Trophoblast cell (in vitro differentiated cells and primary cell): Measurements from ENCODE around the gene CDK7.

Experiments used
- DNase-seq, 2 donors: peaks; one replicate each; pipeline ENCODE4 v3.0.0-alpha.2; 2016
- H2AFZ ChIP-seq: 2 replicates; pipeline ENCODE4 v1.6.1; 2013; ENCODE audit warnings: low read length, moderate library complexity, mild to moderate bottlenecking; ENCODE audit not compliant: insufficient read depth, poor library complexity
- H2AK5ac ChIP-seq: 2 replicates; pipeline ENCODE4 v1.6.1; 2013; ENCODE audit warnings: mild to moderate bottlenecking, low read length
- H2BK120ac ChIP-seq: 2 replicates; pipeline ENCODE4 v1.6.1; 2013; ENCODE audit warnings: low read length, mild to moderate bottlenecking, moderate library complexity; ENCODE audit not compliant: insufficient read depth, poor library complexity
- H2BK12ac ChIP-seq: 2 replicates; pipeline ENCODE4 v1.6.1; 2013; ENCODE audit warnings: mild to moderate bottlenecking, low read length, moderate library complexity
- H2BK5ac ChIP-seq: 2 replicates; pipeline ENCODE4 v1.6.1; 2013; ENCODE audit warnings: low read length, low read depth, moderate library complexity, mild to moderate bottlenecking; ENCODE audit not compliant: poor library complexity
- H3K14ac ChIP-seq: 2 replicates; pipeline ENCODE4 v1.6.1; 2013; ENCODE audit warnings: mild to moderate bottlenecking, low read length
- H3K18ac ChIP-seq: 2 replicates; pipeline ENCODE4 v1.6.1; 2013; ENCODE audit warnings: mild to moderate bottlenecking, low read length
- H3K23ac ChIP-seq: 2 replicates; pipeline ENCODE4 v1.6.1; 2013; ENCODE audit warnings: low read length
- H3K27ac ChIP-seq: 2 replicates; pipeline ENCODE4 v1.5.1; 2013; ENCODE audit warnings: low read depth, mild to moderate bottlenecking, inconsistent platforms, low read length, moderate library complexity
- H3K27me3 ChIP-seq: 2 replicates; pipeline ENCODE4 v1.6.1; 2013; ENCODE audit warnings: inconsistent platforms, mild to moderate bottlenecking, low read length, moderate library complexity; ENCODE audit not compliant: insufficient read depth
- H3K36me3 ChIP-seq, 2 experiments: 1 replicate in 1 of 2; 2 replicates in 1 of 2; pipeline ENCODE4 v1.6.1; 2013; ENCODE audit warnings: low read length in 2 of 2, mild to moderate bottlenecking in 2 of 2, moderate library complexity in 1 of 2; ENCODE audit not compliant: insufficient read depth in 2 of 2, control insufficient read depth in 1 of 2
- H3K4ac ChIP-seq: 2 replicates; pipeline ENCODE4 v1.6.1; 2013; ENCODE audit warnings: low read depth, mild to moderate bottlenecking, low read length, moderate library complexity
- H3K4me1 ChIP-seq, 2 experiments: 1 replicate in 1 of 2; 2 replicates in 1 of 2; pipeline ENCODE4 v1.6.1; 2013; ENCODE audit warnings: low read length in 2 of 2, mild to moderate bottlenecking in 2 of 2, moderate library complexity in 1 of 2; ENCODE audit not compliant: insufficient read depth in 2 of 2, control insufficient read depth in 1 of 2
- H3K4me2 ChIP-seq: 2 replicates; pipeline ENCODE4 v1.6.1; 2013; ENCODE audit warnings: inconsistent platforms, mild to moderate bottlenecking, low read length, moderate library complexity
- H3K4me3 ChIP-seq: 2 replicates; pipeline ENCODE4 v1.5.1; 2013; ENCODE audit warnings: mild to moderate bottlenecking, low read depth, low read length, inconsistent platforms
- H3K79me1 ChIP-seq: one replicate; pipeline ENCODE4 v1.6.1; 2013; ENCODE audit warnings: low read length
- H3K79me2 ChIP-seq: 2 replicates; pipeline ENCODE4 v1.6.1; 2013; ENCODE audit warnings: low read length, mild to moderate bottlenecking; ENCODE audit not compliant: control insufficient read depth, insufficient read depth, poor library complexity
- H3K9ac ChIP-seq: 2 replicates; pipeline ENCODE4 v1.6.1; 2013; ENCODE audit warnings: mild to moderate bottlenecking, low read length
- H3K9me3 ChIP-seq: 2 replicates; pipeline ENCODE4 v1.6.1; 2013; ENCODE audit warnings: low read depth, mild to moderate bottlenecking, control low read depth, inconsistent platforms, low read length; ENCODE audit not compliant: insufficient read depth
- H4K12ac ChIP-seq: 2 replicates; pipeline ENCODE4 v1.6.1; 2013; ENCODE audit warnings: low read depth, mild to moderate bottlenecking, low read length, moderate library complexity
- H4K8ac ChIP-seq: 2 replicates; pipeline ENCODE4 v1.6.1; 2013; ENCODE audit warnings: low read depth, mild to moderate bottlenecking, low read length, moderate library complexity
- H4K91ac ChIP-seq: one replicate; pipeline ENCODE4 v1.6.1; 2013; ENCODE audit warnings: low read depth, mild to moderate bottlenecking, low read length, moderate library complexity
- WGBS: extraction: QIAGEN DNeasy Blood & Tissue Kit; methylation state at CpG from one replicate; pipeline ENCODE4 v1.1.7; 2013; ENCODE audit warnings: missing lambda C conversion rate; ENCODE audit not compliant: insufficient read length, insufficient coverage; ENCODE audit errors: extremely low coverage; 5-methylcytosine and 5-hydroxymethylcytosine counted together

The CDK7 gene

GRCh38 chr5:69245031-69245430 lies 10.3 kb downstream of the CDK7 start:
- no peak overlapping the region for H2BK120ac ChIP-seq
- no peak overlapping the region for H4K91ac ChIP-seq
- WGBS = 56% methylated on average over 2 of the region's 5 CpGs
- H3K9ac ChIP-seq = no peak overlapping the region
- H3K4ac ChIP-seq = no peak overlapping the region
- no peak overlapping the region for H2BK12ac ChIP-seq
- peaks cover 9% of the 10 kb centered on the region for H3K79me2 ChIP-seq
- H3K23ac ChIP-seq = no peak overlapping the region
- no peak overlapping the region for H4K12ac ChIP-seq
- no peak for DNase-seq
- no peak overlapping the region for H2AK5ac ChIP-seq
- no peaks in the 10 kb centered on the region for H3K9me3 ChIP-seq
- peaks cover 2 to 7% of the 10 kb centered on the region in 2 experiments for H3K36me3 ChIP-seq
- no peak overlapping the region for H3K27ac ChIP-seq
- H4K8ac ChIP-seq = no peak overlapping the region
- no peak overlapping the region for H2AFZ ChIP-seq
- H3K14ac ChIP-seq = no peak overlapping the region
- H3K4me2 ChIP-seq = no peak overlapping the region
- no peak overlapping the region for H3K4me3 ChIP-seq
- H3K4me1 ChIP-seq = peaks cover 3 to 6% of the 10 kb centered on the region in 2 experiments
- H2BK5ac ChIP-seq = no peak overlapping the region
- H3K27me3 ChIP-seq = no peaks in the 10 kb centered on the region
- H3K79me1 ChIP-seq = peaks cover 7% of the 10 kb centered on the region
- H3K18ac ChIP-seq = no peak overlapping the region

- no CpG with 5 or more reads among the region's 2 CpGs for WGBS
- no peak overlapping the region for H3K27ac ChIP-seq
- H2AK5ac ChIP-seq = no peak overlapping the region
- no peak overlapping the region for H3K4me3 ChIP-seq
- no peak for DNase-seq
- H3K23ac ChIP-seq = no peak overlapping the region
- no peak overlapping the region for H3K18ac ChIP-seq
- H3K9ac ChIP-seq = no peak overlapping the region
- H3K14ac ChIP-seq = no peak overlapping the region
- no peak overlapping the region for H4K91ac ChIP-seq
- no peaks in the 10 kb centered on the region for H3K27me3 ChIP-seq
- H3K9me3 ChIP-seq = no peaks in the 10 kb centered on the region
- H3K36me3 ChIP-seq = peaks cover 3 to 6% of the 10 kb centered on the region in 2 experiments
- H2BK12ac ChIP-seq = no peak overlapping the region
- H2AFZ ChIP-seq = no peak overlapping the region
- no peak overlapping the region for H2BK120ac ChIP-seq
- peaks cover 14% of the 10 kb centered on the region for H3K79me1 ChIP-seq
- H4K8ac ChIP-seq = no peak overlapping the region
- H3K79me2 ChIP-seq = peaks cover 11% of the 10 kb centered on the region
- H3K4me2 ChIP-seq = no peak overlapping the region
- peaks cover 8 to 11% of the 10 kb centered on the region in 2 experiments for H3K4me1 ChIP-seq
- H4K12ac ChIP-seq = no peak overlapping the region
- H2BK5ac ChIP-seq = no peak overlapping the region
- H3K4ac ChIP-seq = peak overlapping the region; percentile 79
Measured at GRCh38 chr5:69248019-69248418, 13.3 kb downstream of the CDK7 start.

GRCh38 chr5:69250593-69250992 lies 15.9 kb downstream of the CDK7 start:
- Histone ChIP-seq H2BK12ac (peak overlapping the region; percentile 46), H3K27me3 (no peaks in the 10 kb centered on the region), H3K4me3 (no peak overlapping the region), H2AK5ac (peak overlapping the region; percentile 65), H3K79me1 (peaks cover 13% of the 10 kb centered on the region), H2AFZ (peak overlapping the region; percentile 1), H3K23ac (no peak overlapping the region), H3K4ac (peak overlapping the region; percentile 66), H4K8ac (peak overlapping the region; percentile 40), H3K79me2 (peaks cover 8% of the 10 kb centered on the region), H3K9ac (no peak overlapping the region), H3K18ac (peak overlapping the region; percentile 60), H2BK5ac (peak overlapping the region; percentile 70), H3K14ac (peak overlapping the region; percentile 28), H3K4me1 (peaks cover 8 to 11% of the 10 kb centered on the region in 2 experiments), H3K36me3 (peaks cover 3 to 9% of the 10 kb centered on the region in 2 experiments), H4K91ac (peak overlapping the region; percentile 69), H2BK120ac (peak overlapping the region; percentile 78), H3K4me2 (no peak overlapping the region), H3K27ac (peak overlapping the region; percentile 75), H3K9me3 (no peaks in the 10 kb centered on the region), H4K12ac (peak overlapping the region; percentile 67)
- WGBS = no CpG with 5 or more reads among the region's 2 CpGs
- peak; percentile 77 to 78 for DNase-seq

GRCh38 chr5:69252437-69252836 lies 17.8 kb downstream of the CDK7 start:
- H3K36me3 ChIP-seq = peaks cover 13 to 15% of the 10 kb centered on the region in 2 experiments
- DNase-seq = no peak
- no peak overlapping the region for H3K14ac ChIP-seq
- WGBS = no CpG with 5 or more reads among the region's 3 CpGs
- no peak overlapping the region for H3K9ac ChIP-seq
- H2AFZ ChIP-seq = no peak overlapping the region
- H3K4me3 ChIP-seq = no peak overlapping the region
- no peak overlapping the region for H3K23ac ChIP-seq
- no peak overlapping the region for H2BK12ac ChIP-seq
- H3K27me3 ChIP-seq = no peaks in the 10 kb centered on the region
- no peak overlapping the region for H2AK5ac ChIP-seq
- no peak overlapping the region for H2BK120ac ChIP-seq
- H3K27ac ChIP-seq = no peak overlapping the region
- peak overlapping the region; percentile 54 for H4K8ac ChIP-seq
- H3K9me3 ChIP-seq = no peaks in the 10 kb centered on the region
- H4K91ac ChIP-seq = no peak overlapping the region
- H3K79me2 ChIP-seq = peaks cover 8% of the 10 kb centered on the region
- H2BK5ac ChIP-seq = no peak overlapping the region
- peaks cover 8 to 11% of the 10 kb centered on the region in 2 experiments for H3K4me1 ChIP-seq
- H3K79me1 ChIP-seq = peaks cover 13% of the 10 kb centered on the region
- no peak overlapping the region for H3K4me2 ChIP-seq
- no peak overlapping the region for H3K18ac ChIP-seq
- no peak overlapping the region for H4K12ac ChIP-seq
- H3K4ac ChIP-seq = no peak overlapping the region
